GM10266 (cell line): ENCODE measurements around the gene CCL17.

ENCODE experiments used
- DNase-seq: peaks from one replicate; pipeline ENCODE4 v3.0.0; 2012; ENCODE audit errors: extremely low spot score
- TF ChIP-seq, protein P1 (sequence below): IDR thresholded peaks from 2 replicates; pipeline ENCODE4 v1.5.1; 2012; ENCODE audit warnings: mild to moderate bottlenecking, low read depth; ENCODE audit not compliant: control insufficient read depth, insufficient read depth; ENCODE audit errors: missing control alignments

Gene CCL17

DNA sequence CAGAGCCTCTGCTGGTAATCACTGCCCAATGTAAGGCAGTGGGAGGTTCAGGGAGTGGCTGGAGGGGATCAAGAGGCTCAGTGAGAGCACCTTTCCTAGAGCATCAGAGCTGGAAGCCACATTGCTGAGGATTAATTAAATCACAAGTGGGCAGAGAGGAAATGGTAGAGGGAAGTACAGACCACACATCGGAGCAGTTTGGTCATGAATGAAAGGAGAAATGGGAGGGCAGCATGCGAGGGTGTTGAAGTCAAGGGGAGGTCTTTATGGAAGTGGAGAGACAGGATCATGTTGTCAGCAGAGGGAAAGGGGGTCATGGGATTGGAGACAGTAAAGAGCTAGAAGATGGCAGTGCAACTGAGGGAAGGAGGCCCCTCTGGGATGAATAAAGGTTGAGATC lies 2.3 kb downstream of the CCL17 start:
- TF ChIP-seq, protein P1, sequence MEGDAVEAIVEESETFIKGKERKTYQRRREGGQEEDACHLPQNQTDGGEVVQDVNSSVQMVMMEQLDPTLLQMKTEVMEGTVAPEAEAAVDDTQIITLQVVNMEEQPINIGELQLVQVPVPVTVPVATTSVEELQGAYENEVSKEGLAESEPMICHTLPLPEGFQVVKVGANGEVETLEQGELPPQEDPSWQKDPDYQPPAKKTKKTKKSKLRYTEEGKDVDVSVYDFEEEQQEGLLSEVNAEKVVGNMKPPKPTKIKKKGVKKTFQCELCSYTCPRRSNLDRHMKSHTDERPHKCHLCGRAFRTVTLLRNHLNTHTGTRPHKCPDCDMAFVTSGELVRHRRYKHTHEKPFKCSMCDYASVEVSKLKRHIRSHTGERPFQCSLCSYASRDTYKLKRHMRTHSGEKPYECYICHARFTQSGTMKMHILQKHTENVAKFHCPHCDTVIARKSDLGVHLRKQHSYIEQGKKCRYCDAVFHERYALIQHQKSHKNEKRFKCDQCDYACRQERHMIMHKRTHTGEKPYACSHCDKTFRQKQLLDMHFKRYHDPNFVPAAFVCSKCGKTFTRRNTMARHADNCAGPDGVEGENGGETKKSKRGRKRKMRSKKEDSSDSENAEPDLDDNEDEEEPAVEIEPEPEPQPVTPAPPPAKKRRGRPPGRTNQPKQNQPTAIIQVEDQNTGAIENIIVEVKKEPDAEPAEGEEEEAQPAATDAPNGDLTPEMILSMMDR, result no peak

DNA sequence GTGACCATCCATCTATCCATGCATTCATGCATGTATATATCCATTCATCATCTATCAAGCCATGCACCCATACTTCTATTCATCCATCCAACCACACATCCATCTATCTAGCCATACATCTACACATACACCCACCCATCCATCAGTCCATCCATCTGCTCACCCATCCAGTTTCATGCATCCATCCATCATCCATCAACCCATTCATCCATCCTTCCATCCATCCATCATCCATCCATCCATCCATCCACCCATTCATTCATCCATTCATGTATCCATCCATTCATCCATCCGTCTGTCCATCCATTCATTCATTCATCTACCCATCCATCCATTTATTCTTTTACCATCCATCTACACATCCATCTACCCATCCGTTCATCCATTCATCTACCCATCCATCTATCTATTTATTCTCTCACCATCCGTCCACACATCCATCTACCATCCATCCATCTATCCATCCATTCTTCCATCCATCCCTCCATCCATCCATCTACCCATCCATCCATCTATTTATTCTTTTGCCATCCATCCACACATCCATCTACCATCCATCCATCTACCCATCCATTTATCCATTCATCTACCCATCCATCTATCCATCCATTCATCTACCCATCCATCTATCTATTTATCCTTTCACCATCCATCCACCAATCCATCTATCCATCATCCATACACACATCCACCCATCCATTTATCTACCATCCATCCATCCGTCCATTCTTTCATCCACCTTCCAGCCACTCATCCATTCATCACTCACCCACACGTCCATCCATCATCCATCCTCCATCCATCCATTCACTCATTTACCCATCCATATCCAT lies 3.2 kb downstream of the CCL17 start:
- DNase-seq, result no peak
- TF ChIP-seq, protein P1, result no peak

More for the DNA sequence above, 2.3 kb downstream of the CCL17 start:
- no peak for DNase-seq

DNA sequence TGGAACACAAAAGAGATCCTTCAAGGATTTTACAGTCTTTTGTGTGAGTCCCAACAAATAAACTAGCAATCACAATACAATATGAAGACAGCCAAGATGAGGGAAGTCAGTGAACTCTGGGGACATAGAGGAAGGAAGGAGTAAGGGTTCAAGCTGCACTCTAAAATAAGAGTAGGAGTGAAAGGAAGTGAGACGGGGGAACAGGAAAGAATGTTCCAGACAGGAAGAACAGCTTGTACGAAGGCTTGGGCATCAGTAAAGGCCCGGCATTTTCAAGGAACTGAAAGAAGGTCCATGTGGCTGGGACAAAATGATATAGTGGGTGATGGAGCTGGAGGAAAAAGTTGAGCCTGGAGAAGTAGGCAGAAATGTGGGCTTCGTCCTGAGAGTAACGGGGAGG lies 4.5 kb downstream of the CCL17 start:
- no peak for DNase-seq

DNA sequence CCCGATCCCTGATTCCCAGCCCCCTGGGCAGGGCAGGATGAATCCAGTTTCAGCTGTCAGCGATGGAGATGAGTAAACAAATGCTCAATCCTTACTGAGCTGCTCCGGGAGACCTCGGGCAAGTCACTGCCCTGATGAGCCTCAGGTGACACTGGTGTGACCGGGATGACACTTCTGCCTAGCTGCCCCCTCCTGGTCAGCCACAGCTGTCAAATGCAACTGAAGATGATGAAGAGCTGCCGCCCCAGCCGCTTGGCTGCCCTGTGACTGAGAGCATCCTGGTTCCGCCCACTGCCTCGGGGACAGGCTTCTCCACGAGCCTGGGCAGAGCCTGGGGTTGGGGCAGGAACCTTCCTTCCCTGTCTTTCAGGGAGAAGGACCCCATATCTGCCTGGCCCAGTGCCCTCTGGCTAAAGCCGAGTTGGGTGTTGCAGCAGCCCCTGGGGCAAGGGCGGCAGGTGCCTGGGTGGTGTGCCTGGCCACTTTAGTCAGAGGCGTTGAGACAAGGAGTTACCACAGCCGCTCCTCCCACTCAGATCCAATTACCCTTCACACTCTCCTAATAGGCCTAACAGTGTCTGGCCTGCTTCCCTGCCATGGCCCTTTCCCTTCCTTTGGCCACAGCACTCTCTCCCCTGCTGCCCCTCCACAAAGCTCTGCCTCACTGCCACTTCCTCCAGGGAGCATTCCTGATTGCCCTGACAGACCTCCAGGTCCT lies 5.5 kb downstream of the CCL17 start:
- DNase-seq, result no peak

More for the DNA sequence above, 4.5 kb downstream of the CCL17 start:
- TF ChIP-seq, protein P1, result no peak

DNA sequence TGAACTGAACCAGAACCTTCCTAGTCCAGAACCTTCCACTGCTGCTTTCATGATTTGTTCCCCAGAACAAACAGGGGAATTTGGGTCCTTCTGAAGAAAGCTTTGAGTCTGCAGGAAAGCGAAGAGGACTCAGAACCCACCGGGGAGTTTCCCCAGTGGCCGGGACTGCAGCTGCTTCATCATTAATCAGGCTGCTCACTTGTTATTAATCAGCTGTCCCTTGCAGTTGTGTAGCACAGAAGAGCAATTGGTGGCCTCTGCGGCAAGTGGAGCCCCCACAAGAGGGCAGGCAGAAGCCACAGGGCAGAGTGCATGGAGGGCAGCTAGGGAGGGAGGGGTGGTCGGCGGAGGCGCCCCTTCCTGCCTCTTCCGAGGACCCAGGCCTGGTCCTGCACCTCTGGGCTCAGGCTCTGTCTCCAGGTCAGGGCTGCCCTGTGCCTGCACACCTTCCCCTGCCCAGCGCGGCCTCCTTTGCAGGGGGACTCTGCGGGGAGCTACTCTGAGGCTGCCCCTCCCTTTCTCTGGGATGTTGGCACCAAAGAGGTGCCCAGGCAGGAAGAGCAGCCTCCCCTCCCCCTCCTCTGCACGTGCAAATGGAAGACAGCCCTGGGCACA lies 6.9 kb downstream of the CCL17 start:
- TF ChIP-seq, protein P1, result no peak

More for the DNA sequence above, 5.5 kb downstream of the CCL17 start:
- TF ChIP-seq, protein P1, result no peak

DNA sequence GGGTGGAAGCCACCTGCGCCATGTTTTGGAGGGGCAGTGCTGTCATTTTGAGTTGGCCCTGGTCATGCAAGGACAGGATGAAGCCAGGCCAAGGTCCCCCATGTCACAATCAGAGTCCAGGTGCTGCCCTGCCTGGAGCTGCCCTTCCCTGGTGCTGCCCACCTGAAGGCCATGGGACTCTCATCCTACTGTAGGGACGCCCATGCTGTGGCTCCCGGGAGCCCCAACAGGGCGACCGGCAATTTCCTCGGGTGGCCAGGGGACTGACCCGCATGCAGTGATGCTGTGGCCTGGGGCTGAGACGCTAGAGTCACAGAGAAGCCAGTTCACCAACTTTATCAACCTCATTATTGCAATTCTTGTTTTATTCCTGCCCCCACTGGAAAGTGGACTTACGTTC lies 8.0 kb downstream of the CCL17 start:
- no peak for DNase-seq
- TF ChIP-seq, protein P1, result no peak

More for the DNA sequence above, 6.9 kb downstream of the CCL17 start:
- peak; percentile 49 for DNase-seq
